HG03571 (cell line): ENCODE measurements around the gene HEPHL1.
"Not testable (repeated sequence)": the region's sequence is repeated elsewhere in the genome, so short reads cannot be mapped to it uniquely, and the experiment has no call there.

Experiments
- ATAC-seq: cut with Tn5 transposase; IDR thresholded peaks from one replicate; pipeline ENCODE4 v1.9.1; 2021; ENCODE audit not compliant: unreplicated experiment

Gene HEPHL1

DNA sequence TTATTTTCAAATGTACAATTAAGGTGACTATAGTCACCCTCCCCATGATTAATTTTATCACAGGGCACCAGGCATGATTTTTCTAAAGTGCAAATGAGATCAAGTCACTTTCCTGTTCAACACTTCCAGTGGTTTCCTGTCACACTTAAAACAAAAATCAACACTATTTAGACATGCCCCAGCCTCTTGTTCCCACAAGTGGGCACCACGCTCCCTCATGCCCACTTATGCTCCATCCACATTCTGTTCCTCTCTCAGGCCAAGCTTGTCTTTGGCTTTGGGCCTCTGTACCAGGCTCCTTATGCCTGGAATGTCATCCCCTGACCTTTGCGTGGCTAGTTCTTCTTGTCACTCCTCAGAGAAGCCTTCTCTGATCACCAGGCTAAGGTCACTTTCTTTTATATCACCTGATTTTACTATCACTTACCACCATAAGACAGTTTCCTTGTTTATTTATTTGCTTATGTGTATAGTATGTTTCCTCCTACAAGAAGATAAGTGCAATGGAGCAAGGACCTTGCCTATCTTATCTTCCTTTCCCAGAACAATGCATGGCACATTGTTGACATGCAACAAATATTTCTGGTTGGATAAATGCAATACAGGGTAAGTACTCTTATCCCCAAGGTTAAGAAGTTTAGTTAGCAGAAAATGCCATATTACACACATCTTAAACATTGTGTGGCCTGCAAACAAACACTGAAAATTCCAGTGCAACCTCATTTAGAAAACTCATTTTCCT, 56.6 kb downstream of the HEPHL1 start:
- ATAC-seq, result no peak

DNA sequence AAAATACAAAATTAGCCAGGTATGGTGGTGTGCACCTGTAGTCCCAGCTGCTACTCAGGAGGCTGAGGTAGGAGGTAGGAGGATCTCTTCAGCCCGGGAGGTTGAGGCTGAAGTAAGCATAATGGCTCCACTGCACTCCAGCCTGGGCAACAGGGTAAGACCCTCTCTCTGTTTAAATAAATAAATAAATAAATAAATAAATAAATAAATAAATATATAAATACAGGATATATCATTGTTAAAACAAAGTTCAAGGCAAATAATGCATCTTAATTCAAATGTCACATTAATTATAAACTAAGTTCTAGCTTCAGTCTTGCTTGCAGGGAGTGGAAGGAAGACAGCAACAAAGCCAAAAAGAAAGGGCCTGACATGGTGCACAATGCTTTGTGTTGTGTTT, 63.0 kb downstream of the HEPHL1 start:
- ATAC-seq, result no peak

DNA sequence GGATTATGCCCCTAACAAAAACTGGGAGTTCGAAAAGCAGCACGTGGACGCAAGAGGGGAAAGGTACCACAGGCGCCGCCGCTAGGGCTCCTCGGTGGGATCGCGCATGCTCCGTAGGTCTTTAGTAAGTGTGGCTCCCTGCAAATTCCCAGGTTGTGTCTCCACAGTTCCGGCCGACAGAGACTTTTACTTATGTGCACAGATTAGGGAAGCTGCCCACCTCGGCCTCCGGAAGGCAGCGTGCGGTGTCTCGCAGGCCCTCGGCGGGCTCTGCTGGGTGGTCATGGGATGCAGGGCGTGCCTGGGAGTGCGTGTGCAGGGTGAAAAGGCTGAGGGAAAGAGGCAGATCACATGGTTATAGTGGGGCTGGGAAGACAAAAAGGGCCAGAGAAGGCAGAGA, 67.8 kb downstream of the HEPHL1 start:
- no peak for ATAC-seq

DNA sequence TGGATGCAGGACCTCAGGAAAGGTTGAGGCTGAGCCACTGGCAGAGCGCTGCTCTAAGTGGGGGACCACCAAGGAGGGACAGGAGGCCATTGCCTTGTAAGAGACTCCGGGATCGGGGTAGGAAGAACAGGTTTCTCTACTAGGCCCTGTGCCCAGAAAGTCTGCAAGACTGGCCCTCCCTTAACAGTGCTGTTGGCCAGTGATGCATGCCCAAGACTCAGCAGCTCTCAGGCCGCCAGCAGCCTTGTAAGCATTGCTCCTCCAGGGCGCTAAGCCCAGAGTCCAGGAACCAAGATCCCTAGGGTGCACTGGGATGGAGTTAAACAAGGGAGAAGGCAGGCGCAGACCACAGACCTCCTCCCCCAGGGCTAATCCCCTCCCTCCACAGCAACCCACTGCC, 68.2 kb downstream of the HEPHL1 start:
- no peak for ATAC-seq

DNA sequence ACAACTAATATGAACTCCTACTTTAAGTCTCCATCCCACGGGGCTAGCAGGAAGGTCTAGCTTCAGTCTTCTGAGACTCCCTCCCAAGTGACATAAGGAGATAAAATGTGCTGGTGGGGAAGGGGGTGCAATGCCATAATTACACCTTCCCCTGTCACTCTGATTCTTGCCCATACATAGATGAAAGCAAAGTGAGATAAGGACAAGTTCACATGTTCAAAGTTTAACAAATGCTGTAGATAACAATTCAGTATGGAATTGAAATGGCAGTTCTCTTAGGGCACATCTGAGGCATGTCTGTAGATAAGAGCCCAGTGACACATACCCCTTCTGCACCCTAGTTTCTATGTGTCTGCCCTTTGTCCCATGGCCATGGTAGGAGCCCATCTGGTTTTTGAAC, 69.2 kb downstream of the HEPHL1 start:
- ATAC-seq, result no peak

DNA sequence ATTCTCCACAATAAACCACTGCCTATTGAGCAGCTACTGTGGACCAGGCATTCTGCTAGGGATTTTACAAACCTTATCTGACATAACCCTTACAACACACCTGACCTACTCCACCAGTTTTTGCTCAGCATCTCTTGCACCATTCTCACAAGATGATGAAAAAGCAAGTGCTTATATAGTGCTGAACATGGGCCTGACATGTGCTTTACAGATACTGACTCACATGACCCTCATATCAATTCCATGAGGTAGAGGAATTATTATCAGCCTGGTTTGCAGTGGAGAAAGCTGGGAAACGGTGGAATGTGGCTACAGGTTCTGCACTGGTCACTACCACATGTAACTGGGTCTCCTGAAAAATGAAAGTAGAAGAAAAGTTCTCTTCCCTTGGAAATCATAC, 69.9 kb downstream of the HEPHL1 start:
- no peak for ATAC-seq

DNA sequence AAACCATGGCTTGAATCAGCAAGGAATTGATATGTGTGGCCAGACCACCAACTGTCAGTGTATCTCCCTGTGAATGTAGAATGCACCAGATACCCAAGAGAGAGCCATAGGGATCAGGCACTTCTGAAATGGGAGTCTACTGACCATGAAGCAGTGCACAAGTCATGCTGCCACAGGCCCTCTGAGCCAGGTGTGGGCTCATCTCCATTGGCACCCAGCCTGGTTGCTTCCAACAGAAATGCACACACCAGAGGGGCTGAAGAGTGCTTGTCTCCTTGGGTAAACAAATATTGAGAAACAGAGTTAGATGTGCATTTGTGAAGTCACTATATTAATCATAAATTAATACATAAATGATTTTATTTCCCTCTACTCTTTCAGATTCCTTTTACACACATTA, 79.1 kb downstream of the HEPHL1 start:
- no peak for ATAC-seq

DNA sequence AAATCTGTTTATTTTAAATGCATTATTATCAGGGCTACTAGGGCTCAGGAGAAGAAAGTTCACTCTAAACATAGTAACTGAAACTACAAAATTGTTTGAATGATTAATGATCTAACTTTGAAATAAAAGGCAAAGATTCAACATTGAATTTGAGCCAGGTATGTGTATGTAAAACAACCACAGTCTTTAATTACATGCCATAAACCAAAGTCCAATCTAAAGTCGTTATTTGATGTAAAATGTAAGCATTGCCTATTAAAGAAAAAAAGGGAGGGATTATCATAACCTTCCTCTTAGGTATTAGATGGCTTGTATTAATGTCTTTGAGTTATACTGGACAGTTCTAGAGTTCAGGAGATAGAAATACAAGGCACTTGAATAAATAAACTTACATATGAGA, 82.3 kb downstream of the HEPHL1 start:
- no peak for ATAC-seq

DNA sequence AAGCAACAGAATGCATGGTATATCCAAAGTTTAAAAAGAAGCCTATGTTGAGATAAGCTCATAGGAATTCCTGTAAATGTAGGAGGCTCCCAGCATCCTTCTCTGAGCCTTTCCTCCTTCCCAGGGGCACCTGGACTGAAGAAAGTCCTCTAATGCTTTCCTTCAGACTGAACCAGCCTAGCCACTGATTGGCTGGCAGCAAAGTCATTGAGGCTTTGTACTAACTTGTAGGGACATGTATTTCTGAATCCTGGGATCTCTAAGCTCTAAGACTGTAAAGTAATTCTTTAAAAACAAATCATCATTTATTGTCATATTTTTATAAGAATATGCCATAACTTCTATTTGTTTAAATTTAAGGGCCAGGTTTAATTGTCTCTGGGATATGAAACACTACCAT, 83.6 kb downstream of the HEPHL1 start:
- ATAC-seq, result no peak

DNA sequence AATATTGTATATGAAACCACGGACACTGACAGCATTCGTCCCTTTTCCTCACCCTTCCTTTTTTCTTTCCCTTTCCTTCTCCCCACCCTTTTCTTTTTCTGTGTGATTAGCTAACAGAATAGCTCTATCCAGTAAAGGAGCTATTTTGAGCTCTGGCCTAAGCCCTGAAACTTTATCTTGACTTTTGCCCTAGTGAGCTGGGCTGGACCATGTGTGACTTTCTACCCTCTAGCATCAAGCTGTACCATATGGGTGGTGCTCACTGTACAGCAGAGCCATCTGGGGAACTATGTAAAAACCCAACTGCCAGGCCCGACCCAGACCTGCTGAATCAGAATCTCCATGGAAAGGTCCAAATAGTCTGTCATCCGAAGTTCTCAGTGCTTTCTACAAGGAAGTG, 85.6 kb downstream of the HEPHL1 start:
- no peak for ATAC-seq

DNA sequence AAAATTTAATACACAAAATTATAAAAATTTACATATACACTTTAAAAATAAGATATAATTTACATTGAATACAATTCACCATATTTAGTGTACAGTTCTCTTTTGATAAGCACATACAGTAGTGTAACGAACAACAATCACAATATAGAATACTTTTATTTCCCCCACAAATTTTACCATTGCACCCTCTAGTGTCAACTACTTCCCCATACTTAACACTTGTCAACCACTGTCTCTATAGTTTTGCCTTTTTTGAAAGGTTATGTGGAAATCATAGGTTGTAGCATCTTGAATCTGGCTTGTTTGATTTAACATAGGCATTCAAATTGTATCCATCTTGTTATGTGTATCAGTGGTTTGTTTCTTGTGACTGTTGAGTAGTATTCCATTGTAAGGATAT, 86.2 kb downstream of the HEPHL1 start:
- no peak for ATAC-seq

DNA sequence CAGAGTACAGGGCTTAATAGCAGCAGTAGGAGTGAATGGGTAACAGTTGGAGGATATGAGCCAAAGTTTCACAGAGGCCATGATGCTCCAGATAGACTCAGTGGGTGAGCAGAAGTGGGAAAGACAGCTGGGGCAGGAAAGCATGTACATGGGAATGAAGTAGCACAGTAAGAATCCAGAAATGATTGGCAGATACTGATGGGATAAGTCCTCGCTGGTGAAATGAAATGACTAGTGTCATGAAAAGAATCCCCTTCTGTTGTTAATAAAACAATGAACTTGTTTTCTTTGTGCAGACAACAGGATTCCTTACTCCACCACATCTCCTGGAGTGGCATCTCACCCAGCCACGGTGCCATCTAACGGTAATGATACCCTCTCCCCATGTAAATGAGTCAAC, 90.1 kb downstream of the HEPHL1 start:
- ATAC-seq, result no peak

DNA sequence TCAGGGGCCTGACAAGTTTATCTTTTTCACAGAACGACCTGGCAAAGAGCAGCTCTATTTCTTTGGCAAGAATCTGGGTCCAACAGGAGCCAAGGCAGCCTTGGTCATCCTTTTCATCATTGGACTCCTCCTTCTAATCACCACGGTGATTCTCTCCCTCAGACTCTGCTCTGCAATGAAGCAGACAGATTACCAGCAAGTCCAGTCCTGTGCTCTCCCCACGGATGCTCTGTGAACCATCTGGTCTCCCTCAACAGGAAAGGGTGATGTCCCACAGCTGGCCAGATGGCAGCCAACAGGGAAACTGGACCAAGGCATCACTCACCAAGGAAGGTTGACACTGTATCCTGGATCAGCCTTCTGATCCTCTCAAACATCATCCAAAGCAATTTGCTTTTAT, 90.5 kb downstream of the HEPHL1 start:
- no peak for ATAC-seq

DNA sequence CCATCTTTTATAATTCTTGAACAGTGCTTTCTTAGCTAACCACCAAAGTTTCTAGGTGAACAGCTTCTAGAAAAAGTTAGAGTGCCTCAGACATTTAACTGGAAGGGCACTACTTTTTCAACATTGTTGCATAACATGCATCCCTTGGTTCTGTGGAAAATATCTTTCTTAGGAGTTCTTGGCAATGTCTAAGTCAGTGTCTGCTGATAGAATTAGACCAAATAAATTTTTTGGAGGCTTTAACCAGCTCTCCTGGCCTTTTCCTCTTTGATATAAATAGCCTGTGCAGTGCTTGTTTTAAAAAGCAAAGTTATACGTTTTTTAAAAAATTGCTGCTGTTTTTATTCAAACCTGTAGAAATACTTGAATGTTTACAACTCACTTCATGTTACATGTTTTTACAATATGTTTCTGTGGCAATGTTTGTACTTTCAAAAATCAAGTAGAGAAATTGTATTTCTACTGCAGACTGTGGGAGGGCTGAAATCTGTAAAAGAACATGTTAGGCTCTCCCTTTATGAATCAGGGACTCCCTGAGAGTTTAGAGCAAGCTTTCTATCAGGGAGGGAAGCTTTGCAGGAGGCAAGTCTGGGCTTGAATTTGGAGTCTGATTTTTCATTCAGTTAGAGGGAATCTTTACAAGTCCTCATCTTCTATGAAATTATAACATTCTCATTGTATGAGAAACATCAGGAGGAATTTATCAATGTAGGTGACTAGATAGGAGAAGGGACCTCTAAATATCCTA, 91.2 kb downstream of the HEPHL1 start:
- ATAC-seq, result no peak

DNA sequence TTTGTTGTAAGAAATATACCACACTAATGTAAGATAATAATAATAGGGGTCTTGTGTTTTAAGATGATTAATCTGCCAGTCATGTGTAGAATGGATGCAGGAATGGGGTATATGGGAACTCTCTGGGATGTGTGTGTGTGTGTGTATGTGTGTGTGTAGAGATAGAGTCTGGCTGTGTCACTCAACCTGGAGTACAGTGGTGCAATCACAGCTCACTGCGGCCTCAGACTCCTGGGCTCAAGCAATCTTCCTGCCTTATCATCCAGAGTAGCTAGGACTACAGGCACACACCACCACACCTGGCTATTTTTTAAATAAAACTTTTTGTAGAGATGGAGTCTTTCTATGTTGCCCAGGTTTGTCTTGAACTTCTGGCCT, 96.0 kb downstream of the HEPHL1 start:
- ATAC-seq, result no peak

DNA sequence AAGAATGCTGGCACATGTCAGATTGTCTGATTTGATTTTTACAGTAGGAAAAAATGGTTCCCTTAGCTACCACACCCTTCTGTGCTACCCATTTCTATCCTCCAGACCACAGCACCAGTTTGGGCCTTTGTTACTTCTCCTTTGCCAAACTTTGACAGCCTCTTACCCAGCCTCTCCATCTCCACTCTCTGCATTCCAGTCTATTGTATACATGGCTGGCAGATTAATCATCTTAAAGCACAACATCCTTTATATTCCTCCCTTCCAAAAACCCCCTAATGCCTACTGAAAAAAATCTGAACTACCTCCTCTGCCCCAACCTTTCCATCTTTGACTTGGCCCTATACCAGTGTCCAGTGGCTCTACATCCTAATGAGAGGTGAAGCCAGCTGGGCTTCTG, 96.7 kb downstream of the HEPHL1 start:
- ATAC-seq, result no peak

DNA sequence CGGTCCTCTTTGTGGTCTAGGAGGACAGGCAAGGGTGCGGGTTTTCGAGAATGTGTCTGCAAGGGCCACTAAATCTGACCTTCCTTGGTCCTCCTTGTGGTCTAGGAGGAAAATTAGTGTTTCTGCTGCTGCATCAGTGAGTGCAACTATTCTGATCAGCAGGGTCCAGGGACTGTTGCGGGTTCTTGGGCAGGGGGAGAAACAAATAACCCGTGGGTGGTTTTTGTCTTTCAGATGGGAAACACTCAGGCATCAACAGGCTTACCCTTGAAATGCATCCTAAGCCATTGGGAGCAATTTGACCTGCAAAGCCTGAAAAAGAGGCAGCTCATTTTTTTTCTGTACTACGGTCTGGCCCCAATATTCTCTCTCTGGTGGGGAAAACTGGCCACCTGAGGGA, 98.5 kb downstream of the HEPHL1 start:
- not testable (repeated sequence) for ATAC-seq

DNA sequence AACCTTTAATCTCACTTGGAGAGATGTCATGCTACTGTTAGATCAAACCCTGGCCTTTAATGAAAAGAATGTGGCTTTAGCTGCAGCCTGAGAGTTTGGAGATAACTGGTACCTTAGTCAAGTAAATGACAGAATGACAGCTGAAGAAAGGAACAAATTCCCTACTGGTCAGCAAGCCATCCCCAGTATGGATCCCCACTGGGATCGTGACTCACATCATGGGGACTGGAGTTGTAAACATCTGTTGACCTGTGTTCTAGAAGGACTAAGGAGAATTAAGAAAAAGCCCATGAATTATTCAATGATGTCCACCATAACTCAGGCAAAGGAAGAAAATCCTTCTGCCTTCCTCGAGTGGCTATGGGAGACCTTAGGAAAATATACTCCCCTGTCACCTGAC, 99.4 kb downstream of the HEPHL1 start:
- ATAC-seq, result not testable (repeated sequence)

DNA sequence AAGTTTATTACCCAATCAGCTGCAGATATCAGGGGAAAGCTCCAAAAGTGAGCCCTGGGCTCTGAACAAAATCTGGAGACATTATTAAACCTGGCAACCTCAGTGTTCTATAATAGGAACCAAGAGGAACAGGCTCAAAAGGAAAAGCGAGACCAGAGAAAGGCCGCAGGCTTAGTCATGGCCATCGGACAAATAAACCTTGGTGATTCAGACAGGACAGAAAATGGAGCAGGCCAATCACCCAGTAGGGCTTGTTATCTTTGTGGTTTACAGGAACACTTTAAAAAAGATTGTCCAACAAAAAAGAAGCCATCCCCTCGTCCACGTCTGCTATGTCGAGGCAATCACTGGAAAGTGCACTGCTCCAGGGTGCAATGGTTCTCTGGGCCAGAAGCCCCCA, 99.8 kb downstream of the HEPHL1 start:
- ATAC-seq, result no peak

DNA sequence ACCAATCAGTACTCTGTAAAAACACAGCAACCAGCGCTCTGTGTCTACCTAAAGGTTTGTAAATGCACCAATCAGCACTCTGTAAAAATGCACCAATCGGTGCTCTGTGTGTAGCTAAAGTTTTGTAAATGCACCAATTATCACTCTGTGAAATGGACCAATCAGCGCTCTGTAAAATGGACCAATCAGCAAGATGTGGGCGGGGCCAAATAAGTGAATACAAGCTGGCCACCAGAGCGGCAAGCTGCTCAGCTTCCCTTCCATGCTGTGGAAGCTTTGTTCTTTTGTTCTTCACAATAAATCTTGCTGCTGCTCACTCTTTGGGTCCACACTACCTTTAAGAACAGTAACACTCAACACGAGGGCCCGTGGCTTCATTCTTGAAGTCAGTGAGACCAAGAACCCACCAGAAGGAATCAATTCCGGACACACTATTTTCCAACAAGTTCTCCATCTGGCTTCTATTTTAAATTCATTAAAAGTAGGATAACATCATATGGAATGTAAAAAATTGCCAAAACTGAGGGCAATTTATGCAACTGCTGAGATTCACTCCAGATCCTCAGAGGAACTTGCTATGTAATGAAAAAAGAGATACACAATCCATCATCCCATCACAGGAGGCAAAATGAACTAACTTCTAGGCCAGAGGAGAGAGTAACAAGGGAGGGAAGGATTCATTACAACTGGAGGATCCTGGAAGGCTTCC, 104.4 kb downstream of the HEPHL1 start:
- ATAC-seq, result no peak

DNA sequence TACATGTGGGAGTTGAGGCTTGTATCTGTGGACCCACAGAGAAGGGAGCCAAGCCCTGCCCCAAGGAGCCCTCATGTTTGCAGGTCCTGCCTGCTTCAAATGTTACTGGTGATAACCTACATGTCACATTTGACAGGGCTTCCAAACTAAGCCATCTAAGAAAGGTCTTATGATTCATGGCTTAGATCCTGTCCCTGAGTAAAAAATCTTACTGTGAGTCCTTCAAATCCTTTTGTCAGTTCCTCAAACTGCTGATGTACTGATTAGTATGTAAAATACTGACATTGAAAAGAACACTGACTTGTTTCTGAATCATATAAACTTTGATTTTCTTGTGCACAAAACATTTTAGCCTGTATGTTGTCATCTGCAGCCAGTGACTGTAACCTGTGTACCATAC, 106.5 kb downstream of the HEPHL1 start:
- no peak for ATAC-seq

DNA sequence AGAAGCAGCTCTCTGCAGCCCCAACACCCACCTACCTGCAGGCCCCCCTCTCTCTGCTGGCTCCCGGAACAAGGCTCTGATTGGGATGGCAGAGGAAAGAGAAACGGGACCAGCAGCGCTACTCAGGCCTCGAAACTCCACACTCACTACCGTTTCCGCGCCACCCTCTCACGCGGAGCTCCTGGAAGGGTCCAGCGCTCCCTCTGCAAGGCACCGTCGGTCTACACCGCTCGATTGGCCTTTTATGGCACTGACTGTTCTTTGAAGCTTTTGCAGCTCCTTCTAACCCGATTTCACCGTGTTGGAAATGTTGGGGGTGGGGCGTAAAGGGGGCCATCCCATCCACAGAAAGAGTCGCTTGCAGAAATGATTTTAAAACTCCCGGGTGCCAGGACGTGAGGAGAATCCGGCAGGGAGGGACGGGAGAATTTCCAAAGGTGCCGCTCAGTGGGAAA, 107.2 kb downstream of the HEPHL1 start:
- peak; percentile 25 for ATAC-seq
